ENCODE measurements around the gene ARL5B. TPM values are rescaled to one million over a fixed set of nuclear protein-coding genes. Genes with fewer than 3 reads are reported as not detected.

The ARL5B gene
- total and polyA plus RNA-seq, 11 donors, result 1.9 to 10.2 (median 6.9) TPM

DNA sequence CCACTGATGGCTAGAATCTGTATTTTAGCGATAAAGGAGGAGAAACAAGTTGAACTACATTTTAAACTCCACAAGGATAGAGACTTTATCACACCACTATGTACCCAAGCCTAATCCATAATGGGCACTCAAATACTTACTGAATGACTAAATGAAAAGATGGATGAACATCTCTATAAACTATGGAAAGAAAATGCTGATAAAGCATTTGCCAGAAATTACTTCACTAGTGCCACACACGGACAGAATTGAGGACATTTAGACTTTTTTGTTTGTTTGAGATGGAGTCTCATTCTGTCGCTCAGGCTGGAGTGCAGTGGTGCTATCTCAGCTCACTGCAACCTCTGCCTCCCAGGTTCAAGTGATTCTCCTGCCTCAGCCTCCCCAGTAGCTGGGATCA is 6.1 kb upstream of the ARL5B start:
- ATAC-seq (no peak), DNase-seq (no peak)
- Histone ChIP-seq H3K4me1 (peaks cover 0 to 35% (median 17%) of the 10 kb centered on the region in 12 donors), H3K36me3 (peaks cover 0 to 19% (median 0%) of the 10 kb centered on the region in 9 donors), H3K27me3 (no peaks in the 10 kb centered on the region), H3K4me3 (no peak overlapping the region), H3K27ac (no peak overlapping the region), H3K9me3 (no peaks in the 10 kb centered on the region)
- intact Hi-C loops (cut with DNase I), result loop anchor here in 1 of 10 donors (10.0 kb wide), 2 partner anchors 108 to 308 kb away; no protein-coding TSS in a partner anchor
- 79 to 96% (median 94%) methylated on average over 3 of the region's 3 CpGs for WGBS, 4 donors
- TF ChIP-seq POLR2A (IDR thresholded peaks at IDR 0.05), result no peak
- TF ChIP-seq, protein P1, sequence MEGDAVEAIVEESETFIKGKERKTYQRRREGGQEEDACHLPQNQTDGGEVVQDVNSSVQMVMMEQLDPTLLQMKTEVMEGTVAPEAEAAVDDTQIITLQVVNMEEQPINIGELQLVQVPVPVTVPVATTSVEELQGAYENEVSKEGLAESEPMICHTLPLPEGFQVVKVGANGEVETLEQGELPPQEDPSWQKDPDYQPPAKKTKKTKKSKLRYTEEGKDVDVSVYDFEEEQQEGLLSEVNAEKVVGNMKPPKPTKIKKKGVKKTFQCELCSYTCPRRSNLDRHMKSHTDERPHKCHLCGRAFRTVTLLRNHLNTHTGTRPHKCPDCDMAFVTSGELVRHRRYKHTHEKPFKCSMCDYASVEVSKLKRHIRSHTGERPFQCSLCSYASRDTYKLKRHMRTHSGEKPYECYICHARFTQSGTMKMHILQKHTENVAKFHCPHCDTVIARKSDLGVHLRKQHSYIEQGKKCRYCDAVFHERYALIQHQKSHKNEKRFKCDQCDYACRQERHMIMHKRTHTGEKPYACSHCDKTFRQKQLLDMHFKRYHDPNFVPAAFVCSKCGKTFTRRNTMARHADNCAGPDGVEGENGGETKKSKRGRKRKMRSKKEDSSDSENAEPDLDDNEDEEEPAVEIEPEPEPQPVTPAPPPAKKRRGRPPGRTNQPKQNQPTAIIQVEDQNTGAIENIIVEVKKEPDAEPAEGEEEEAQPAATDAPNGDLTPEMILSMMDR (IDR thresholded peaks at IDR 0.05), result no peak

DNA sequence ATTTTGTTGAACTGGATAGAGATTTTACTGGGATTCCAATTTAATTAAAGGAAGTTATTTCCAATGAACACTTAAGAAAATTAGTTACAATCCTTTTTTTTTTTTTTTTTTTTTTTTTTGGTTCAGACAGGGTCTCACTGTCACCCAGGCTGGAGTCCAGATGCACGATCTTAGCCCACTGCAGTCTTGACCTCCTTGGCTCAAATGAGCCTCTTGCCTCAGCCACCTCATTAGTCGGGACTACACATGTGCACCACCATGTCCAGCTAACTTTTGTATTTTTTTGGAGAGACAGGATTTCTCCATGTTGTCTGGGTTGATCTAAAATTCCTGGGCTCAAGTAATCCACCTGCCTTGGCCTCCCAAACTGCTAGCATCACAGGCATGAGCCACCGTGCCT is 2.5 kb upstream of the ARL5B start:
- TF ChIP-seq, protein P1 (IDR thresholded peaks at IDR 0.05), result no peak
- no peak for TF ChIP-seq POLR2A (IDR thresholded peaks at IDR 0.05)
- ATAC-seq (no peak), DNase-seq (no peak)
- no peak overlapping the region for H3K4me3 ChIP-seq
- peaks cover 3 to 33% (median 22%) of the 10 kb centered on the region in 12 donors for H3K4me1 ChIP-seq
- 79 to 88% (median 83%) methylated on average over 3 of the region's 3 CpGs for WGBS, 4 donors
- intact Hi-C loops (cut with DNase I), result loop anchor here in 2 of 10 donors (5.0 to 10.0 kb wide), 3 partner anchors 112 to 314 kb away; no protein-coding TSS in a partner anchor
- H3K9me3 ChIP-seq, result no peaks in the 10 kb centered on the region
- no peaks in the 10 kb centered on the region for H3K27me3 ChIP-seq
- no peak overlapping the region for H3K27ac ChIP-seq
- peaks cover 0 to 16% (median 0%) of the 10 kb centered on the region in 9 donors for H3K36me3 ChIP-seq

DNA sequence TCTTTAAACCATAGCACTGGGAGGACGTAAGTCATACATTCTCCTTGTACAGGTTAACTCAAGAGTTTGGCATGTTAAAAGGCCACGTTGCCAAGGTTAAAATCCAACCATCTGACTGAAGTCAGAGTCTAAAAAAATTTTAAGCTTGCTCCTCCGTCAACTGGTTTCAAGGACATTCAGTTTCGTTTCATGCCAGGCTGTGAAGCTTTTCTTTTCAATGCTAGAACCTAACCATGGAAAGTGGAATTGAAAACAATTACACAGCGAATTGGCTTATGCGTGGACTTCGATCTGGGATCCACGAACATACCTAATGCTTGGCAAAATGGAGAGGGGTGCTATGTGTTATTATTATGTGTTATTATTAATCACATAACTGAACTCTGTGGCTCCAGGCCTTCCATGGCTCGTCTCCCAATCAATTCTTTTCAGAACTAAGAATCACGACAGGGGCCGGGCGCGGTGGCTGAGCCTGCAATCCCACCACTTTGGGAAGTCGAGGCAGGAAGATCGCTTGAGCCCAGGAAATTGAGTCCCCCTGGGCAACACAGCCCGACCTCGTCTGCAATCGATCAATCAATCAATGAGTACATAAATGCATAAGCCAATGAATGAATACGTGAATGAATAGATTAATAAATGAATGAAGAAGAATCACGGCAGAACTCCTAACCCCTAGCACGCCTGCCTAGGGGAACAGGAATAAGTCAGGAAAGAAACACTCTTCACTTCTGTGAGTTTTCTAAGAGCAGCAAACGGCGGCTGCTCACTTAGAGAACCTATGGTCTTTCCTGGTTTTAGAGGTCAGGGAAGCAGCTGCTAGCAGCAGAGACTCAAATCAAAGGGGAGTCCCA is 733 bp upstream of the ARL5B start:
- 7 to 19% (median 13%) methylated on average over 23 of the region's 23 CpGs for WGBS, 4 donors
- Histone ChIP-seq H3K36me3 (peaks cover 0 to 15% (median 0%) of the 10 kb centered on the region in 9 donors), H3K27me3 (no peaks in the 10 kb centered on the region), H3K9me3 (no peaks in the 10 kb centered on the region), H3K4me3 (peak overlapping the region; percentile 61 to 99 (median 92)), H3K27ac (peak overlapping the region; percentile 43 to 99 (median 93)), H3K4me1 (peaks cover 3 to 35% (median 26%) of the 10 kb centered on the region in 12 donors)
- ATAC-seq (peak in 3 of 4 donors; percentile 2 to 16 (median 3)), DNase-seq (peak in 2 of 5 donors; percentile 27 to 42)
- intact Hi-C loops (cut with DNase I), result loop anchor here in 2 of 10 donors (5.0 to 10.0 kb wide), 3 partner anchors 114 to 316 kb away; no protein-coding TSS in a partner anchor
- TF ChIP-seq POLR2A (IDR thresholded peaks at IDR 0.05), result no peak
- TF ChIP-seq, protein P1 (IDR thresholded peaks at IDR 0.05), result no peak
